ENCODE data around the gene KLK12.

Gene KLK12, protein sequence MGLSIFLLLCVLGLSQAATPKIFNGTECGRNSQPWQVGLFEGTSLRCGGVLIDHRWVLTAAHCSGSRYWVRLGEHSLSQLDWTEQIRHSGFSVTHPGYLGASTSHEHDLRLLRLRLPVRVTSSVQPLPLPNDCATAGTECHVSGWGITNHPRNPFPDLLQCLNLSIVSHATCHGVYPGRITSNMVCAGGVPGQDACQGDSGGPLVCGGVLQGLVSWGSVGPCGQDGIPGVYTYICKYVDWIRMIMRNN

DNA sequence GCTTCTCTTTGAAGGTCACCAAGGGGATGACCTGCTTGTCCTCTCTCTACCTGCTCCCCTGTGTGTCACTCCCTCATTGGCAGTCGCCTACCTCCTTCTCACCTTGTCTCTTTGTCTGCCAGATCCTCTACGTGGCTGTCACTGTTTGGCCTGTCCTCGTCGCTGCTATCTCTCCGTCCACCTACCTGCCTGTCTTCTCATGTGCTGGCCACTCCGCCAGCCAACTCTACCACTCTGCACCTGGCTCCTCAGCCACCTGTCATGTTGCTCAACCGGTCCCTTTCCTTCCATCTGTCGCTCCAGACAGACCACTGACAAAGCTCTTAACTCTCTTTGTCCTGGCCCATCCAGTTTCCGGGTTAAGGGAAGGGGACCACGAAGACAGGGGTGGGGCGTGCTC, at the start of gene KLK12:
Gene KLK12, minus strand, starts transcription at position 299 of the 400 bp plus-strand sequence. CDS start 381 bp downstream, outside the sequence.
- DNase-seq (ENCODE audit: low read depth, low spot score): no peak

- no peak for DNase-seq (ENCODE audit: low read depth, low spot score)
These were observed 49.7 kb upstream of the KLK12 start for GRCh38 chr19:51084505-51084904.

DNA sequence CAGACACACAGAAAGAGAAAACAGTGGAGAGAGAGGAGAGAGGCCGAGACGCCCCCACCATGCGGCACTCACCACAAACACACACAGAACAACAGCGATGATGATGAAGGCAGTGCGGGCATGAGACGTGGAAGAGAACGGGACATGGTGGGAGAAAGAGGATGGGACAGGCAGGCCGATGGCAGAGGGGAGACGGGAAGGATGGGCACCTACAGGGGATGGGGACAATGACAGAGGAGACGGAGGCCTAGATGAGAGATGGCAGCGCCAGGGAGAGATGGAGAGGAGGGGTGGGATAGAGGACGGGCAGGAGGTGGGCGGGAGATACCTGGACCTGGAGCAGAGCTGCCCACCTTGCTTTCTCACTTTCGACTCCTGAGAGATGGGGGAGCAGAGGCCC, 49.0 kb upstream of the KLK12 start:
- DNase-seq (ENCODE audit: low read depth, low spot score): no peak

DNA sequence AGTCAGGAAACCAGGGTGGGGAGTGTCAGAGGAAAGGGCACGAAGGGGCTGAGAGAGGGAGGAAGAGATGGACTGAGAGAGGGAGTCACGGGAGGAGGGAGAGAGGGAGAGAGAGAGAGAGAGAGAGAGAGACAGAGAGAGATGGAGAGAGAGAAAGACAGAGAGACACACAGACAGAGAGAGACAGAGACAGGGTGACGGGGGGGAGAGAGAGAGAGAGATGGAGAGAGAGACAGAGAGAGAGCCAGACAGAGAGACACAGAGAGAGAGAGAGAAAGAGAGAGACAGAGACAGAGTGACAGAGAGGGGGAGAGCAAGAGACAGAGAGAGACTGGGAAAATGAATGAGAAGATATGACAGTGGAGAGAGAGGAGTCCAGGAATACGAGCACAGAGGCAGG, 48.4 kb upstream of the KLK12 start:
- DNase-seq (ENCODE audit: low read depth, low spot score): no peak

GRCh38 chr19:51082611-51083010, 47.8 kb upstream of the KLK12 start, which contains the start of gene KLK14:
Gene KLK14 (minus strand): TSS chr19:51082887. CDS start chr19:51082614, 273 bp downstream.
- DNase-seq (ENCODE audit: low read depth, low spot score): no peak

- no peak for DNase-seq (ENCODE audit: low read depth, low spot score)
These were observed 46.7 kb upstream of the KLK12 start for GRCh38 chr19:51081476-51081875.

DNA sequence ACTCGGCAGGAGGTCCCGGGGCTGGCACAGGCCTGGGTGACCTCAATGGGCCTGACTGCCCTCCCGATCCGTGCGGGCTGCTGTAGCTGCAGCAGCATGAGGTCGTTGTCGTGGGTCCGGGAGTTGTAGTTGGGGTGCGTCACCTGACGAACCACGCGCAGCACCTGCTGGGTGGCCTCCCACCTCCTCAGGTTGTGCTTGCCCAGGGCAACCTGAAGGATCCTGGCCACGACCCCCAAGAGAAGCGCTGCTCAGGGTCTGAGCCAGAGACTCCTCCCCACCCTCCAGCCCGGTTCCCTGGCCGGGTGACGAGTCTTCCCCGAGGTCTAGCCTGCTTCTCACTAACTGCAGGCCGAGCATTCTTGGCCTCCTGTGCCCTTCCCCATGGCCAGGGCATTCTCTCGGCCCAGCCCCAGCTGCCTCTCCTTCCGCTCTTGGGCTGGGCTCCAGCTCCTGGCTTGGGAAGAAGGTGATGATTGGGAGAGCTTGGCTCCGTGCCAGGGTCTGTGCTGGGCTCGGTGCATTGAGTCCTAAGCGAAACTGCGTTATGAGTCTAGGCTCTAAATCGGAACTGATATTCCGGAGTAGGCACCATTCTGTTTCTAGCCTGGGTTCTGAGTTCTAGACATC, 44.8 kb upstream of the KLK12 start:
- no peak for DNase-seq (ENCODE audit: low read depth, low spot score)

- DNase-seq (ENCODE audit: low read depth, low spot score): no peak
These were observed 43.9 kb upstream of the KLK12 start for GRCh38 chr19:51078731-51079130.

- DNase-seq (ENCODE audit: low read depth, low spot score): no peak
These were observed 43.3 kb upstream of the KLK12 start for GRCh38 chr19:51078104-51078503.

DNA sequence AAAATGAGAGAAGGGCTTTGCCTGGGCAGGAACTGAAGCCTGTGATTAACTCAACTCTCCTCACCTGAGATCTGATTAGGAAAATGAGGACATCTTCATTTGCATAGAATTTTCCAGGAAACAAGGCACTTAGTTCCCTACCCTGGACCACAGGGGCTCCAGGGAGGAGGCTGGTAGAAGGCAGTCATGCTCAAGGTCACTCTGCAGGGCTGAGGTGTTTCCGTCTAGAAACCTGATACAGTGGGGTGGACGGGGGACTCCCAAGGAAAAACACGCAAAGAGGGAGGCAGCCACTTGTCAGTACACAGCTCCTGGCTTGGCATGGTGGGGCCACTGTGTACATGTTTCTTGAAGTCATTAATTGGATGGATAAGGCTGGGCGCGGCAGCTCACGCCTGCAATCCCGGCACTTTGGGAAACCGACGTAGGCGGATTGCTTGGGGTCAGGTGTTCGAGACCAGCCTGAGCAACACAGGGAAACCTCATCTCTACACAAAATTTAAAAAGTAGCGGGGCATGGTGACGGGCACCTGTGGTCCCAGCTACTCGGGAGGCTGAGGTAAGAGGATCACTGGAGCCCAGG, 41.9 kb upstream of the KLK12 start:
- no peak for DNase-seq (ENCODE audit: low read depth, low spot score)

DNA sequence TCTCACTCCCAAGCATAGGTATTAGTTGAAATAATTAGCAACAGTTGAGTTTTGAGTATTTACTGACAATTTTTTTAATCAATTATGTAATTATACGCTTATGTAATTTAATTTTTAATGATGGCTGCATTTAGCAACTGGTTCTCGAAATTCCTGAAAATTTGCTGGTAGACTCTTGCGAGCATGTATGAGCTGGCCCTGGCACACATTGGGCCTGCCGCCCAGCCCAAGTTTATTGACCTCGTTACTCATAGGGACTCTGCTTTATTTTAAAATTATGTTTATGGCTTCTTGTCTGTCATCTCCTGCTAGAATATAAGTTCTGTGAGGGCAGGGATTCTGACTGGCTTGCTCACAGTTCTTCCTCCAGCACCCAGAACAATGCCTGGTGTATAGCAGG, 41.2 kb upstream of the KLK12 start:
- DNase-seq (ENCODE audit: low read depth, low spot score): no peak

GRCh38 chr19:51071095-51071405, 36.2 kb upstream of the KLK12 start:
- DNase-seq (ENCODE audit: low read depth, low spot score): no peak

DNA sequence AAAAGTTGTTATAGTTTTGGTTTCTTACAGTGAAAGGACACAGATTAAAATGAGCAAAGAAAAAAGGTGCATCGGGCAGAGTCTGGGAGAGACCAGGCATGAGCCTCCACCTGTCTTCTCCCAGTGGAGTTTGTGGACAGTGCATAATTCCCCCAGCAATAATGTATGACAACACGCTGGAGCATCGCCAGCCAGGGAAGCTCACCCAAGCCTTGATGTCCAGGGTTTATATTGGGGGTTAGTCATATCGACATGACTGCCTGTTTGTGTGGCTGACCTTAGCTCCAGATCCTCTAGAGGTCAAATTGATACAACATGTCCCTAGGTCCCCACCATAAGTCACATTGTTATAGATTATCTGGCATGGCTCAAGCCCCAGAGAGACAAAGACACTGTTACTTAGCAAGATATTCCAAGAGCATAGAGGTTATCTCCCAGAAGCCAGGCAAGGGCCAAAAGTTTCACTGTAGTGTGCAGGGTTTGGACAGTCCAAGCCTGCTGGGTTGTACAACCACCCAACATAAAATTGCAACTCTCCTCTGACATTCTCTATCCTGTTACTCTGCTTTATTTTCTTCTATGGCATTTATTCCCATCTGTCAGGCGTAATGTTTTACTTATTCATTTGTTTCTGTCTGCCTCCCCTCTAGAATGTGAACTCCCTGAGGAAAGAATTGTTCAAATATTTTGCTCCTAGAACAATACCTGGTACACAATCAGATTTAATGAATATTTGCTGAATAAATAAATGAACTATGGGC, 35.7 kb upstream of the KLK12 start:
- DNase-seq (ENCODE audit: low read depth, low spot score): no peak

GRCh38 chr19:51066393-51067186, 31.8 kb upstream of the KLK12 start:
- no peak for DNase-seq (ENCODE audit: low read depth, low spot score)

GRCh38 chr19:51065221-51065960, 30.6 kb upstream of the KLK12 start:
- no peak for DNase-seq (ENCODE audit: low read depth, low spot score)

GRCh38 chr19:51064534-51065220, 29.9 kb upstream of the KLK12 start, which contains the start of gene KLK13:
Gene KLK13 (minus strand): TSS chr19:51065092. CDS start chr19:51065067, 25 bp downstream.
- no peak for DNase-seq (ENCODE audit: low read depth, low spot score)

- no peak for DNase-seq (ENCODE audit: low read depth, low spot score)
These were observed 28.9 kb upstream of the KLK12 start for GRCh38 chr19:51063664-51064063.

- DNase-seq (ENCODE audit: low read depth, low spot score): no peak
These were observed 26.2 kb upstream of the KLK12 start for GRCh38 chr19:51060973-51061372.

DNA sequence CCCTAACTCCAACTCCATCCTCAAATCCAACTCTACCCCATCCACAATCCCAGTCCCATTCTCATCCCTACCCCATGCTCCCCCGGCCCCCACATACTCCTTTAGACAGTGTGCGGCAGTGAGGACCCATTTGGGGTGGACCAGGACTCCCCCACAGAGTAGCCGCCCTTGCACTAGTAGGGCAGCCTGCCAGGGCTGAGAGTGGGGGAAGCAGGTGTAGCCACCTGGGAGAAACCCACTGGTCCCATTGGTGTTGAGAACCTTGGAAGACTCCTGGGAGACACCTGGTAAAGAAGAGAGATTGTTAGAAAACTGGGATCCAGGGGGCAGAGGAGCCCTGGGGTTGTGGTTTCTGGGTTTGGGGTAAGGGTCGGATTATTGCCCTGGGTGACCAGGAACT, 25.5 kb upstream of the KLK12 start:
- DNase-seq (ENCODE audit: low read depth, low spot score): no peak

DNA sequence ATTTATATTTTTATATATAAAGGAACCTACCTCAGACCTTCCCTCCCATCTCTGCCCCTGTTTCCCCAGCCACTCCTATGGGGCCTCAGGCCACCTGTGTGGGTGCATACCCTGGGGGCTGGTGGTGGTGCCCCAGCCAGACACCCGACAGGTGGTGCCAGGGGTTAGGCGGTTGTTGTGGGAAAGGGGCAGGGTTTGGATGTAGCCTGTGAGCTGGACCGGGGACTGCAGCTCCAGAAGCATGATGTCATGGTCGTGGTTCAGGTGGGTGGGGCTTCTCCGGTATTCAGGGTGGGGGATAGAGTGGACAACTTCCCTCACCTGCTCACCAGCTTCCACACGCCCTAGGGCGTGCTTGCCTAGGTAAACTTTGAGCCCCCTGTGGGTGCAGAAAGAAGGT, 24.9 kb upstream of the KLK12 start:
- no peak for DNase-seq (ENCODE audit: low read depth, low spot score)

All from brain pericyte (primary cell).